Activated CD8-positive, alpha-beta memory T cell treated with anti-CD3 and anti-CD28 coated beads, Interleukin-2, amount 10 ng/mL, durations not matched to agents 7 days and 5 days (primary cell): ENCODE measurements around the gene AUP1. TPM values are rescaled to one million over a fixed set of nuclear protein-coding genes. Genes with fewer than 3 reads are reported as not detected.

ENCODE experiments used
- ATAC-seq: fragments of 150-1000 bp; cut with Tn5 transposase; one replicate; pipeline ENCODE4 v1.10.0; 2021; ENCODE audit warnings: moderate library complexity
- CTCF ChIA-PET: fragments of 350-600 bp; sonication (Branson Sonifier 250); formaldehyde crosslinking; loops from one replicate; lab custom pipeline; 2021; ENCODE audit warnings: antibody characterized with exemption; lab: Charles Lee
- DNase-seq: peaks from one replicate; pipeline ENCODE4 v3.0.0-alpha.2; 2020
- H3K27ac Mint-ChIP-seq: one replicate; pipeline ENCODE4 v1.8.0; 2021; ENCODE audit warnings: mild to moderate bottlenecking, mixed read lengths
- H3K27me3 Mint-ChIP-seq: one replicate; pipeline ENCODE4 v1.8.0; 2021; ENCODE audit warnings: mixed read lengths
- H3K36me3 Mint-ChIP-seq: one replicate; pipeline ENCODE4 v1.8.0; 2021; ENCODE audit warnings: mild to moderate bottlenecking, mixed read lengths
- H3K4me1 Mint-ChIP-seq: one replicate; pipeline ENCODE4 v1.8.0; 2021; ENCODE audit warnings: mixed read lengths
- H3K4me3 Mint-ChIP-seq: one replicate; pipeline ENCODE4 v1.8.0; 2021; ENCODE audit warnings: mild to moderate bottlenecking, moderate library complexity, mixed read lengths
- H3K9me3 Mint-ChIP-seq: one replicate; pipeline ENCODE4 v1.8.0; 2022; ENCODE audit warnings: low read depth, mixed read lengths
- total RNA-seq, 2 experiments: library from RNA; stranded (reverse); gene quantifications; one replicate each; pipeline ENCODE4 v1.2.3, GENCODE V29; 2021

Gene AUP1
- total RNA-seq, 2 experiments from 2014 or later: 140 to 158 TPM

DNA sequence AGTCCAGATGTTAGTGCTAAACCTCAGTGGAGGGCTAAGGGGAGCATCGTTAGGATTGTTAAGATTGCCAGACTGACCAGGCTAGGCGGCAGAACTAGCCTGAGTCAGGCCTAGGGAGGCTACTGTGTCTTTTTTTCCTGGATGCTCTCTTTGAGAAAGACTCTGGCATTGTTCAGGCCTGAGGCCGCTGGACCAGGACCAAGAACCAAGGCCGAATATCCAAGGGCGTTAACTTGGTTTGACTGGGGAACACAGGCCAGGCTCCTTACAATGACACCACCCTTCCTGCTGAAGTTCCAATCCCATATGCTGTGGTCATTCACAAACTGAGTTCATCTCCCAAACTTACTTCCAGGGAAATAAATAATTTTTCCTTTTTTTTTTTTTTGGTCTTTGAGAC, 10.8 kb upstream of the AUP1 start:
- Mint-ChIP-seq H3K36me3 (no peaks in the 10 kb centered on the region), H3K27ac (no peak overlapping the region), H3K27me3 (peaks cover 42% of the 10 kb centered on the region), H3K4me1 (peaks cover 19% of the 10 kb centered on the region), H3K9me3 (no peaks in the 10 kb centered on the region), H3K4me3 (no peak overlapping the region)
- no peak for DNase-seq
- ATAC-seq: no peak
- CTCF ChIA-PET: interaction anchor here (0.7 to 1.3 kb wide), 2 partner anchors 30 to 45 kb away, joined by 3 to 5 read pairs; no protein-coding TSS in a partner anchor

DNA sequence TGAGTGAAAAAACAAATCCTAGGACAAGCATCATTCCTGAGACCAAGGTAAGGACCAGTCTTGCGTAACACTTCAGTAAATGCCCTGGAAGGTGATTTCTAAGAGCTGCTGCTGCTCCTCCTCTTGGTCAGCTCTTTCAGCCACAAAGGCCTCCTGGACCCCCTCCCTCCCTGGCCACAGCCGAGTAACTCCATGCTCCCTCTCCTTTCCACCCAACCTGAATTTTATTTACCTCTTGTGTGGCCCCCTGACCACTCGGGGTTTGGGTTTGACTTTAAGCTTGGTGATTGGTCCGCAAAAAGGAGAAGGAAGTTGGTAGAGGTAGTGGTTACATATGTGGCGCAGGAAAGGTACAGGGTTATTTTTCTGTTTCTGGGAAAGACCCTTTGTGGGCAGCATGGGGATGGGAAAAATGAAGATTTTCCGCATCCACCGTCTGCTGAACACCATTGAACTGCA, 9.4 kb upstream of the AUP1 start:
- Mint-ChIP-seq H3K9me3 (no peaks in the 10 kb centered on the region), H3K27ac (no peak overlapping the region), H3K36me3 (peaks cover 1% of the 10 kb centered on the region), H3K4me1 (peaks cover 19% of the 10 kb centered on the region), H3K4me3 (no peak overlapping the region), H3K27me3 (peaks cover 29% of the 10 kb centered on the region)
- CTCF ChIA-PET: interaction anchor here (1.0 to 1.6 kb wide), 5 partner anchors 8 to 56 kb away, joined by 3 to 8 read pairs (median 3); partner anchors contain the start of genes CCDC142 and TTC31
- ATAC-seq (no peak), DNase-seq (no peak)

DNA sequence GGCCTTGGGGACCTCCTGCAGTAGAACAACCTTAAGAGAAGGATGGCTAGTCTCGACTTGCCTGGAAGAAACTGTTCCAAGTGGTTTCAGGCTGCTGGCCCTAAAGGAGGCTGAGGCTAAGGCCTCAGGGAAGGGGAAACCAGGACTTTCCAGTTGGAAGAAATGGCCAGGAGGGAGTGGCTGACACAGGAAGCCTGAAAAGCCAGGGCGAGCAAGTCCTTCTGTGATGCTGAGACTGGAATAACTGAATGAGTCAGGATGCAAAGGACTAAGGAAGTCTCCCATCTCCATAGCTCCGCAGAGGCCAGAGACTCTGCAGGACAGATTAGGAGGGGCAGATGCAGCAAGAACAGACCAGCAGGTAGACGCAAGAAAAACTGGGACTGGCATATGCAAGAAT, 7.6 kb upstream of the AUP1 start:
- ATAC-seq (no peak), DNase-seq (no peak)
- no peak overlapping the region for H3K27ac Mint-ChIP-seq
- no peaks in the 10 kb centered on the region for H3K9me3 Mint-ChIP-seq
- peaks cover 19% of the 10 kb centered on the region for H3K27me3 Mint-ChIP-seq
- no peak overlapping the region for H3K4me3 Mint-ChIP-seq
- peaks cover 9% of the 10 kb centered on the region for H3K36me3 Mint-ChIP-seq
- CTCF ChIA-PET: no interaction called here
- peaks cover 21% of the 10 kb centered on the region for H3K4me1 Mint-ChIP-seq

DNA sequence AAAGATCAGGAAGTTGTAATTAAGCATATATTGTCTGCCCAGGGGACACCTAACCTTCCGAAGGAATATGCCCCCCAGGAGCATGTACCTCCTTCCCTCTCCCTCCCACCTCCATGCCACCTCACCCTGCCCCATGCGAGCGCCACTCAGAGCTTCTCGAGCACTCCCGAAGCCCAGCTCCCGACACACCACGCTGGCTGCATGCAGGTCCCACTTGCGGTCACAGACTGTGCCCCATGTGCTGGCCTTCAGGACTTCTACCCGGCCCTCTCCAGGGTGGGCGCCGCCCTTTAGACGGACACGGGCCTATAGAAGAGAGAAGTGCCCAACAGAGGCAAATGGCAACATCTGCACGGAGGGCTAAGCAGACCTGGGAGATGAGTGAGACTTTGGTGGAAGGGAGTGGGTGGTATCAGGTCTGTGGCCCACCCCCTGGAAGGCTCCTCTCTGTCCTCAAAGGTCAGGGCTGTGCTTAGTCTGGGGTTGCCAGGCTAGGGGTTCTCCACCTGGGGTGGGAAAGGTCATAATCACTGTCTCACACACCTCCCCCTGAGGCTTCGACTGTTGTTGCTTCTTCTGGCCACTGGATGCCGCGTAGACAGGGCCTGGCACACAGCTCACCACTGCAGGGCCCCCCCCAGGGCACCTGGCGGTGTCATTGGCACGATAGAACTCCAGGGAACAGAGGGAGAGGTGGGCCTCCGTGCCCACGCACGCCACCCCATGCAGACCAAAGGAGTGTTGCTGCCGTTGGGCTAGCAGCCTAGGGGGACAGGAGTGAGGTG, 6.9 kb upstream of the AUP1 start:
- ATAC-seq: no peak
- H3K27me3 Mint-ChIP-seq: peaks cover 17% of the 10 kb centered on the region
- H3K36me3 Mint-ChIP-seq: peaks cover 12% of the 10 kb centered on the region
- H3K4me1 Mint-ChIP-seq: peaks cover 29% of the 10 kb centered on the region
- no peak for DNase-seq
- H3K9me3 Mint-ChIP-seq: no peaks in the 10 kb centered on the region
- CTCF ChIA-PET: interaction anchor here (1.2 kb wide), 1 partner anchor 287 kb away, joined by 4 read pairs; no protein-coding TSS in a partner anchor
- no peak overlapping the region for H3K4me3 Mint-ChIP-seq
- H3K27ac Mint-ChIP-seq: no peak overlapping the region

DNA sequence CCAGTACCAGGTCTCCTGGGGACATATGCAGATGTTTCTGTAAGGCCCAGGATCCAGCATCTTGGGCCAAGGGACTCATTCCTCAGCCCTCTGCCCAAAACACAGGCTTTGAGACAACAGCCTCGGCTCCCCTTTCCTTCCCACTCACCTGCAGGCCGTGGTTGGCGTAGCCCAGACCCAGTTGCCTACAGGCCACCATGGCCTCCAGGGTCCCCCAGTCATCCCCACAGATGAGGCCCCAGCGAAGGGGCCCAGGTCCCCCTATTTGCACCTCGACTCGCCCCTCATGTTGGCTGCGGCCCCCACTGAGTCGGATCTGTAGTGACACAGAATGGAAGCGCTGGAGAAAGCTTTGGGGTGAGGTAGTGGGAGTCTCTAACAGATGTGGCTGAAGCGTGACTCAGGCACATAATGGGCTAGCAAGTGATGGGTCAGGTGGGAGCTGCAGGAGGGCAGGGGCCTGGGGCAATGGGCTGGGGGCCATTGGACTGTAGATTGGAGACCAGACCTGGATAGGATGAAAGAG, 6.0 kb upstream of the AUP1 start:
- CTCF ChIA-PET: interaction anchor here (1.2 kb wide), 1 partner anchor 286 kb away, joined by 4 read pairs; no protein-coding TSS in a partner anchor
- Mint-ChIP-seq H3K4me3 (no peak overlapping the region), H3K27me3 (peaks cover 17% of the 10 kb centered on the region)

DNA sequence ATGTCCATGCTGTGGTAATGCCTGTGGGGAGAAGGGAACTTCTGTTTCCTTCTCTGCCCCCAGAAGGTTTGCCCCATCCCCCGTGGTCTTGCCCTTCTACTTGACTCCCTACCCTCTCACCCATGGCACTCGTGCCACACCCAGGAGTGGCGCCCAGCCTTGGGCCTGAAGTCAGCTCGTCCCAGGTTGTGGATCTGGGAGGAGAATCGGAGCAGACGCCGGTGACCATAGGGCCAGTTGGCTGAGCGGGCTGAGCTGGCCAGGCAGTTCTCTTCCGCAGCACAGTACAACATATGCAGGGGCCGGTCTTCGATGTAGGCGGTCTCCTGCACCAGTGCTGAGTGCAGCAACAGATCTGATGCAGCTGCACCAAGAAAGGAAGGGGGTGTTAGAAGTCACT, 4.9 kb upstream of the AUP1 start:
- Mint-ChIP-seq H3K36me3 (peaks cover 15% of the 10 kb centered on the region), H3K27me3 (peaks cover 17% of the 10 kb centered on the region), H3K27ac (no peak overlapping the region), H3K9me3 (no peaks in the 10 kb centered on the region), H3K4me1 (peaks cover 35% of the 10 kb centered on the region), H3K4me3 (no peak overlapping the region)
- CTCF ChIA-PET: interaction anchor here (1.4 to 6.1 kb wide), 2 partner anchors 17 to 52 kb away, joined by 4 to 98 read pairs; no protein-coding TSS in a partner anchor
- DNase-seq (no peak), ATAC-seq (no peak)

More for the DNA sequence above, 6.0 kb upstream of the AUP1 start:
- ATAC-seq (no peak), DNase-seq (no peak)
- Mint-ChIP-seq H3K36me3 (peaks cover 15% of the 10 kb centered on the region), H3K9me3 (no peaks in the 10 kb centered on the region), H3K4me1 (peaks cover 38% of the 10 kb centered on the region), H3K27ac (no peak overlapping the region)

DNA sequence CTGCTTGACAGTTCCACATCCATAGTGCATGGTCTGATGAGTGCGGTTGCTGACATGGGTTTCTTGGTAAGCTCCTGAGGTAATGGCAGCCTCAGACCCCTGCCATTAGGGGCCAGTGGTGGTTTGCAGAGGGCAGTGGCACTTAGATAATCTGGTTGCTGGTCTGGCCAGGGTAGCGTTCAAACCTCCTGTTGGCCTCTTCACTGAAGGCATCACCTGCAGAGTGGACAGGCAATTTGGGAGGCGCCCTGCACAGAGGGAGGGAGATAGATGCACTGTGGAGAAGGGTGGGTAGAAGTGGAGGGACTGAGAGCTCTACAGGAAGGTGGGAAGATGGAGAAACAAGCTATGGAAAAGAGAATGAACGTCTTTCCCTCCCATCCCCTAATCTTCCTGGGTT, 4.0 kb upstream of the AUP1 start:
- no peak for DNase-seq
- H3K36me3 Mint-ChIP-seq: peaks cover 19% of the 10 kb centered on the region
- no peak overlapping the region for H3K4me3 Mint-ChIP-seq
- H3K9me3 Mint-ChIP-seq: no peaks in the 10 kb centered on the region
- H3K4me1 Mint-ChIP-seq: peaks cover 32% of the 10 kb centered on the region
- H3K27me3 Mint-ChIP-seq: peaks cover 10% of the 10 kb centered on the region
- no peak for ATAC-seq
- CTCF ChIA-PET: interaction anchor here (1.2 to 6.4 kb wide), 6 partner anchors 10 to 81 kb away, joined by 3 to 98 read pairs (median 12); partner anchors contain the start of genes CCDC142 and TTC31
- no peak overlapping the region for H3K27ac Mint-ChIP-seq

DNA sequence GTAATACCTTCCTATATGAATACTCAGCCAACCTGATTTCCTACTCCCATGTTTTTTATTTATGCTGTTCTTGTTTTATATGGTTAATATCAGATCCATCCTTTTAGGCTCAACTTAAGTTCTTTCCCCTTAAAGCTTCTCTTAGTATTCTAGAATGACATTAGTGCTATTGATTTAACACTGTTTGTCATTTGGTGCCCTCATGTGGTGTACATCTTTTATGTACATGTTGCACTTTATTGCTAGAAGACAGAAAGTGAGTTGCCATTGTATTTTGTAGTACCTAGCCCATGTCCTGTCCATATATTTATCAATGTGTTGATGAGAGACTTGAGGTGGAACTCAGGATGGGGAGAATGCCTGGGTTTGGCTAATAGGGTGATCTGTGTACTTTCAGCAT, 2.7 kb upstream of the AUP1 start:
- H3K4me1 Mint-ChIP-seq: peaks cover 39% of the 10 kb centered on the region
- CTCF ChIA-PET: interaction anchor here (0.6 to 6.4 kb wide), 30 partner anchors 9 to 264 kb away, joined by 3 to 98 read pairs (median 5); partner anchors contain the start of genes CCDC142, INO80B, LBX2 and MRPL53
- peak overlapping the region; percentile 34 for H3K4me3 Mint-ChIP-seq
- peak overlapping the region; percentile 97 for H3K27ac Mint-ChIP-seq
- H3K36me3 Mint-ChIP-seq: peaks cover 31% of the 10 kb centered on the region
- DNase-seq (no peak), ATAC-seq (no peak)
- no peaks in the 10 kb centered on the region for H3K27me3 Mint-ChIP-seq
- no peaks in the 10 kb centered on the region for H3K9me3 Mint-ChIP-seq

DNA sequence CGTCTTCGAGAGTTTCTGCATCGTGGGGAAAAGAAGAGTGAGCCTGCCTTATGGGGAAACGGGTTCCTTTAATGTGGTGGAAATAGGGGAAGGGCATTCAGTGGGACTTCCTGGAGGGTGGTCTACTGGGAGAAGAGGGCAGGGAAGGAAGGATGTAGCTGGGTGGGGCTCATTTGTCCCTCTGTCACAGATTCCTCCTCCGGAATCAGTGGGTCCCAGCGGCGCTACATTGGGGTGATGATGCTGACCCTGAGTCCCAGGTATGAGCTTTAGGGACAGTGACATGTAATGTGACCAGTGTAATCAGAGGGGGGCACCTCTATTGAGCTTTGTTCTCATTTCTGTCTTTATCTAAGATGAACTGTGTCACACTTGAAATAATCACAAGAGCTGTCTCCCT, 2.2 kb upstream of the AUP1 start:
- Mint-ChIP-seq H3K27me3 (no peaks in the 10 kb centered on the region), H3K27ac (peak overlapping the region; percentile 97), H3K36me3 (peaks cover 37% of the 10 kb centered on the region), H3K4me3 (peak overlapping the region; percentile 100), H3K4me1 (peaks cover 41% of the 10 kb centered on the region), H3K9me3 (no peaks in the 10 kb centered on the region)
- CTCF ChIA-PET: interaction anchor here (0.6 to 6.4 kb wide), 32 partner anchors 9 to 282 kb away, joined by 3 to 98 read pairs (median 5); partner anchors contain the start of genes CCDC142, INO80B, LBX2 and MRPL53
- ATAC-seq (no peak), DNase-seq (no peak)

DNA sequence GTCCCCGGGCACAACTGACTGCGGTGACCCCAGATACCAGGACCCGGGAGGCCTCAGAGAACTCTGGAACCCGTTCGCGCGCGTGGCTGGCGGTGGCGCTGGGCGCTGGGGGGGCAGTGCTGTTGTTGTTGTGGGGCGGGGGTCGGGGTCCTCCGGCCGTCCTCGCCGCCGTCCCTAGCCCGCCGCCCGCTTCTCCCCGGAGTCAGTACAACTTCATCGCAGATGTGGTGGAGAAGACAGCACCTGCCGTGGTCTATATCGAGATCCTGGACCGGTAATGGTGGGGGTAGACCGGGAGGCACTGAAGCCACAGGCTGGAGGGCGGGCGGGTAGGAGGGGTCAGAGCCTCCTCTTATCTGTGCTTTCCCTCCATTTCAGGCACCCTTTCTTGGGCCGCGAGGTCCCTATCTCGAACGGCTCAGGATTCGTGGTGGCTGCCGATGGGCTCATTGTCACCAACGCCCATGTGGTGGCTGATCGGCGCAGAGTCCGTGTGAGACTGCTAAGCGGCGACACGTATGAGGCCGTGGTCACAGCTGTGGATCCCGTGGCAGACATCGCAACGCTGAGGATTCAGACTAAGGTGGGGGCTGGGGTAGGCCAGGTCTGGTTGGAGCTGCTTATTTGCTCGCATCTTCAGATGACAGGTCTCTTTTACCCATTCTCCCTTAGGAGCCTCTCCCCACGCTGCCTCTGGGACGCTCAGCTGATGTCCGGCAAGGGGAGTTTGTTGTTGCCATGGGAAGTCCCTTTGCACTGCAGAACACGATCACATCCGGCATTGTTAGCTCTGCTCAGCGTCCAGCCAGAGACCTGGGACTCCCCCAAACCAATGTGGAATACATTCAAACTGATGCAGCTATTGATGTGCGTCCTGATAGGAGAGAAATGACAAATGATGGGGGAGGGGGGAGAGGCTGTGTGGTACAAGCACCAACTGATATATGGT, 1.0 kb upstream of the AUP1 start:
- no peaks in the 10 kb centered on the region for H3K9me3 Mint-ChIP-seq
- no peaks in the 10 kb centered on the region for H3K27me3 Mint-ChIP-seq
- CTCF ChIA-PET: interaction anchor here (0.8 to 6.4 kb wide), 19 partner anchors 9 to 281 kb away, joined by 3 to 98 read pairs (median 9); partner anchors contain the start of genes CCDC142, INO80B, LBX2 and MRPL53
- peak overlapping the region; percentile 97 for H3K27ac Mint-ChIP-seq
- peaks cover 48% of the 10 kb centered on the region for H3K36me3 Mint-ChIP-seq
- peaks cover 46% of the 10 kb centered on the region for H3K4me1 Mint-ChIP-seq
- peak overlapping the region; percentile 100 for H3K4me3 Mint-ChIP-seq
- ATAC-seq (peak; percentile 16), DNase-seq (peak; percentile 73)

DNA sequence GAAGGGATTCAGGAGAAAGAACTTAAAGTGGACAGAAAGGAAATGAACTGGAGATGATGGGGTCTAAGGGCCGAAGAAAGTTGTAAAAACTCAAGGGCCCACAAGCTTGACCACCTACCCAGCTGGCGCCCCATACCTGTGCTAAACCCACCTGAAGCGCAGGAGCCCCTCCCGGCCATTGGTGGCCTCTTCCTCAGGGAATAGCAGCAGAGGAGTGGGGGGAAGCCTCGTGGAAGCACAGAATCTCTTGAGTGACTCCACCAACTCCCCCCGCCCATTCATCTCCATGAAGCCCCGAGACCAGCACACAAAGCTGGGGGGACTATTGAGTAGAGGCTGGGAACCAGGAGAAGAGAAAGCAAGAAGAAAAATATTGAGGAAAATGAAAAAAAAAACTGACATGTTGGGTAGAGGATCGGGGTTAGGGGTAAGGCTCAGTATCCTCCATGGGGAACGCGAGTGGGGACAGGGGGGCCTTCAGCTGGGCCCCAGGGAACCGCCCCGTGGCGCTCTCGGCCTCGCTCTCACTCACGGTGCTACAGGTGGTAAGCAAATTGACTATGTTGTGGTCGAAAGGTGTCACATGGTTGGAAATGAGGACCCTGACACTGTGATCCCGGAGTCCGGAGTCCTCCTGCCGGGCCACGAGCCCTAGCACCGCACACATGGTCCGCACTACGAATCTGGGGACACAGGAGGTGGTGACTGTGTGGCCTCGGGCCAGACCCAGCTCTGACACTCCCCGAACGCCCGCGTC, 728 bp downstream of the AUP1 start:
- Mint-ChIP-seq H3K9me3 (no peaks in the 10 kb centered on the region), H3K4me1 (peaks cover 46% of the 10 kb centered on the region), H3K4me3 (peak overlapping the region; percentile 100), H3K36me3 (peaks cover 45% of the 10 kb centered on the region), H3K27ac (peak overlapping the region; percentile 97), H3K27me3 (no peaks in the 10 kb centered on the region)
- CTCF ChIA-PET: interaction anchor here (1.2 to 6.4 kb wide), 7 partner anchors 12 to 71 kb away, joined by 3 to 98 read pairs (median 27); partner anchors contain the start of genes CCDC142, LBX2, TLX2 and TTC31
- DNase-seq (peak; percentile 61), ATAC-seq (peak; percentile 10)

DNA sequence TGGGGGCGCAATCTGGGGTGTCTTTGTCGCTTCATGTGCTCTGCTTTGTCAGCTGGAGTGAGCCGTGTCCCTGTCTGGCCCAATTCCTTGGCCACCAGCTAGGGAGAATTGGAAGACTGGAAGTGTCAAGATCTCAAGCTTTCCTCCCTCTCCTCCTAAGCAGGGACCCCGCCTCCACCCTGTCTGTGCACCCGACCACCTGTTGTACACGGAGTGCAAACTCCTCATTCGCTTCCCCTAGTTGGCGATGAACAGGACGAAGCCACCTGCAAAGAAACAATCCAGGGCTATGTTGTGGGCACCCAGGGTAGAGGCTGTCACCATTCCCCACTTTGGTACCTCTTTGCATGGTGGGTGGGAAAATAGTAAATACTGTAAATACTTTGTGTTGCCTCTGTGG, 1.8 kb downstream of the AUP1 start:
- Mint-ChIP-seq H3K4me1 (peaks cover 47% of the 10 kb centered on the region), H3K4me3 (peak overlapping the region; percentile 100), H3K9me3 (no peaks in the 10 kb centered on the region), H3K27ac (peak overlapping the region; percentile 29), H3K36me3 (peaks cover 44% of the 10 kb centered on the region), H3K27me3 (no peaks in the 10 kb centered on the region)
- ATAC-seq (no peak), DNase-seq (no peak)
- CTCF ChIA-PET: interaction anchor here (5.9 to 6.4 kb wide), 2 partner anchors 26 to 45 kb away, joined by 39 to 61 read pairs; partner anchors contain the start of genes CCDC142, LBX2 and TTC31
